Measurements from ENCODE around the gene COA5.

COA5 gene

DNA sequence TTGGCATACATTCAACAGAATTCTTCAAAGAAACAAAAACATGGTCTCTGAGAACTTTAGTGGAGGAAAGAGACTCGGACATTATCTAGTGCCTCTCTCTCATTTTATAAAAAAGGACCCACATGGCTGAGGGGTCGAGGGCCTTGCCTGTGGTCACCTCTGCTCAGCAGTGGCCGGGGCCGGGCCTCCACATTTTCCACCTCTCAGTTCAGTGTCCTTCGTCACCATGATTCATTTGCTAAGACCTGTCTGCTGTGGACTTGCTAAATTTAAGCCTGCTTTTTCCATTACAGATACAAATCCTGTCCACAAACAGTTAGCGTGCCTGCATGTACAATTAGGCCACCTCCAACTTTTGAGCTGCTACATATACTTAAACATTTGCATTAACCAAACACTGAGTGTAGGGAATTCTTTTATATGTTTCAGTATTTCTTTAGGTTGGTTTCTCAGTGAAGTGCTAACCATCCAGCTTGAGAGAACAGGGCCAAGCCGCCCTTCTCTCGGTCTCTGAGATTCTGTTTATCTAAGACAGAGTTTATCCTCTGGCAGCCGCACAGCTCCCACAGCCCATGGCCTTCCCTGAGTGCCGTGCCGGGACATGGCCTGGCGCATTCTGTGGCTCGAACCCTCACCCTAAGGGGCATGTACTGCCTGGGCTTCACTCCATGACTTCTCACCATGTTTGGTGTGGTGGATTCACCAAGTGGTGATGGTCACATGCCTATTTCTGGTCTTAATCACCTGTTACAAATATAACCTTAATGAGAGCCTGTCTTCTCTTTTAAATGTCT, 46.2 kb downstream of the COA5 start:
- Histone ChIP-seq H3K9ac (no peak overlapping the region), H2AFZ (no peak overlapping the region), H3K36me3 (ENCODE audit: control insufficient read depth, insufficient read depth, low read length) (no peaks in the 10 kb centered on the region), H3K4me2 (ENCODE audit: low read length) (no peak overlapping the region), H3K27me3 (ENCODE audit: control insufficient read depth, insufficient read depth, low read length) (no peaks in the 10 kb centered on the region), H3K4me3 (ENCODE audit: low read depth, low read length) (no peak overlapping the region), H3K27ac (no peak overlapping the region), H3K9me3 (ENCODE audit: control insufficient read depth, low read length) (no peaks in the 10 kb centered on the region), H3K79me2 (no peaks in the 10 kb centered on the region), H3K4me1 (peaks cover 10% of the 10 kb centered on the region)
- TF ChIP-seq, protein P1, sequence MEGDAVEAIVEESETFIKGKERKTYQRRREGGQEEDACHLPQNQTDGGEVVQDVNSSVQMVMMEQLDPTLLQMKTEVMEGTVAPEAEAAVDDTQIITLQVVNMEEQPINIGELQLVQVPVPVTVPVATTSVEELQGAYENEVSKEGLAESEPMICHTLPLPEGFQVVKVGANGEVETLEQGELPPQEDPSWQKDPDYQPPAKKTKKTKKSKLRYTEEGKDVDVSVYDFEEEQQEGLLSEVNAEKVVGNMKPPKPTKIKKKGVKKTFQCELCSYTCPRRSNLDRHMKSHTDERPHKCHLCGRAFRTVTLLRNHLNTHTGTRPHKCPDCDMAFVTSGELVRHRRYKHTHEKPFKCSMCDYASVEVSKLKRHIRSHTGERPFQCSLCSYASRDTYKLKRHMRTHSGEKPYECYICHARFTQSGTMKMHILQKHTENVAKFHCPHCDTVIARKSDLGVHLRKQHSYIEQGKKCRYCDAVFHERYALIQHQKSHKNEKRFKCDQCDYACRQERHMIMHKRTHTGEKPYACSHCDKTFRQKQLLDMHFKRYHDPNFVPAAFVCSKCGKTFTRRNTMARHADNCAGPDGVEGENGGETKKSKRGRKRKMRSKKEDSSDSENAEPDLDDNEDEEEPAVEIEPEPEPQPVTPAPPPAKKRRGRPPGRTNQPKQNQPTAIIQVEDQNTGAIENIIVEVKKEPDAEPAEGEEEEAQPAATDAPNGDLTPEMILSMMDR (IDR thresholded peaks at IDR 0.05) = no peak

DNA sequence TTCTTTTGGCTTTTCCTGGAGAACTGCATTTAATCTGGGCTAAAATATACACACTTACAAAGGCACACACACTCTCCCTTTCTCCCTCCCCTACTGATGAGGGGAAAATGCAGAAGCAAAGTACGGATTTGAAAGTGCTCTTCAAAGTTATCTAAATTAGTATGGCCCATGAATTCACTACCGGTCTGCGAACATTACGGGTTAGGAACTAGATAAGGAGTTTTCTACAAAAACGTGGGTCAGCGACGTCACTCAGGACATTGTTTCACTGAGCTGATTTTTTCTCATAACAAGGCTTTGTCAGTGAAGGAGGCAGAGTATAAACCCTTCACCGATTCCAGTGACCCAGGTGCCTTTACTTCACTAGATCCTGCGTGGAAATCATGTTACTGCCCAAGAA, 47.3 kb downstream of the COA5 start:
- no peak overlapping the region for H3K9ac ChIP-seq
- H3K4me1 ChIP-seq = peaks cover 10% of the 10 kb centered on the region
- H3K79me2 ChIP-seq = no peaks in the 10 kb centered on the region
- no peaks in the 10 kb centered on the region for H3K27me3 ChIP-seq (ENCODE audit: control insufficient read depth, insufficient read depth, low read length)
- no peaks in the 10 kb centered on the region for H3K9me3 ChIP-seq (ENCODE audit: control insufficient read depth, low read length)
- H3K27ac ChIP-seq = no peak overlapping the region
- no peak overlapping the region for H3K4me2 ChIP-seq (ENCODE audit: low read length)
- H2AFZ ChIP-seq = no peak overlapping the region
- TF ChIP-seq, protein P1 (IDR thresholded peaks at IDR 0.05) = no peak
- H3K4me3 ChIP-seq (ENCODE audit: low read depth, low read length) = no peak overlapping the region
- H3K36me3 ChIP-seq (ENCODE audit: control insufficient read depth, insufficient read depth, low read length) = no peaks in the 10 kb centered on the region

DNA sequence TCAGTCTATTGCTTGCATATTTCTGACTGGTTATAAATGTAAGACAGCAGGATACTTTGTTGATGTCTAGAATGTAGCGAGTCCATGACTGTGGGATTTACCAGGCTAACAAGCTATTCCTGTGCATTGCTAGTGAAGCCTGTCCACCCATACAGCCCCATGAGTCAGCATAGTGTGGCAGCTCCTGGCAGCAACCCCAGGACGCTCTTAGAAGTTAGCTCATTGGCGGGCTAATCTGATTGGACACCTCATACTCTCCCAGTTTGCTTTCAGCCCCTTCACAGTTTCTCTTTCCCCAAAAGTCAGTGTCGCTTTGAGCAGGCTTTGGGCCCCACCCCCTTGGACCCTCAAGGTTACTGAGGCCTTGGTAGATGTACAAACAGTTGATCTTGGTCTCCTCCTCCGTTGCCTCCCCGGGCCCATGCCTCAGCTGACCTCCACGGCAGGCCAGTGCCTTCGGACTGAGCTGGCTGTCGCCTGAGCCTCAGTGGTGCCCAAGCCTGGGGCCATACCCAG, 48.0 kb downstream of the COA5 start:
- Histone ChIP-seq H3K27me3 (ENCODE audit: control insufficient read depth, insufficient read depth, low read length) (no peaks in the 10 kb centered on the region), H3K9ac (no peak overlapping the region), H3K79me2 (no peaks in the 10 kb centered on the region), H3K27ac (no peak overlapping the region), H2AFZ (no peak overlapping the region), H3K9me3 (ENCODE audit: control insufficient read depth, low read length) (no peaks in the 10 kb centered on the region), H3K4me3 (ENCODE audit: low read depth, low read length) (peak overlapping the region; percentile 24), H3K4me1 (peaks cover 10% of the 10 kb centered on the region), H3K4me2 (ENCODE audit: low read length) (peak overlapping the region; percentile 43), H3K36me3 (ENCODE audit: control insufficient read depth, insufficient read depth, low read length) (no peaks in the 10 kb centered on the region)
- TF ChIP-seq, protein P1 (IDR thresholded peaks at IDR 0.05) = no peak

DNA sequence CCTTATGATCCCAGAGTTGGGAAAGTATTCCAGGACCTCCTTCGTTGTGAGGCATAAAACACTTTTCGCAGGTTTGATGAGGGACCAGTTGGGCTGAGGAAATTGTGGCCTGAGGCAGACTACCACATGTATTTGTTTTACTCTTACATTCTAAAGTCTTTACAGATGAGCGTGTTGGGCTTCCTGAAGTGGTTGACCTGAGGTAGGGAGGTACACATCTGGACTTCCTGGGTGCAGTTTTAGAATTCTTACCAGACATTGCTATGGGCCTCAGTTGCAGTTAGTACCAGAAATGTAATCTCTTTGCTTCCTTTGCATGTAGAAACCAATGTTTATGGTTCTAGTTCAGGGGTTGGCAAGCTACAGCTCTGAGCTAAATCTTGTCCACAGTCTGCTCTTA, 48.7 kb downstream of the COA5 start:
- Histone ChIP-seq H3K4me1 (peaks cover 10% of the 10 kb centered on the region), H3K79me2 (no peaks in the 10 kb centered on the region), H3K27me3 (ENCODE audit: control insufficient read depth, insufficient read depth, low read length) (no peaks in the 10 kb centered on the region), H3K9me3 (ENCODE audit: control insufficient read depth, low read length) (no peaks in the 10 kb centered on the region), H3K4me3 (ENCODE audit: low read depth, low read length) (no peak overlapping the region), H3K4me2 (ENCODE audit: low read length) (no peak overlapping the region), H3K27ac (no peak overlapping the region), H3K9ac (no peak overlapping the region), H2AFZ (no peak overlapping the region), H3K36me3 (ENCODE audit: control insufficient read depth, insufficient read depth, low read length) (no peaks in the 10 kb centered on the region)
- TF ChIP-seq, protein P1 (IDR thresholded peaks at IDR 0.05) = no peak
